GM12878 (cell line): ENCODE results near the gene CA10. TPM values are rescaled to one million over a fixed set of nuclear protein-coding genes. Genes with fewer than 3 reads are reported as not detected.

Source experiments
- ATAC-seq: fragments of 200-7000 bp; cut with Tn5 transposase; 3 replicates; pipeline ENCODE4 v1.9.1; 2020; ENCODE audit warnings: mild to moderate bottlenecking, moderate library complexity
- BruUV-seq: library from RNA; stranded (reverse); fragments of 400-500 nt; replicated peaks from 2 replicates; lab custom pipeline; 2021; lab: Mats Ljungman, UMichigan
- CTCF ChIA-PET: fragments of 300-600 bp; sonication (Branson Sonifier 250); formaldehyde crosslinking; extraction: SDS; loops from one replicate; lab custom pipeline; 2021; ENCODE audit warnings: inconsistent platforms; lab: Yijun Ruan, JAX
- POLR2A ChIA-PET: fragments of 350-600 bp; formaldehyde crosslinking; extraction: SDS; loops from one replicate; lab custom pipeline; 2021; ENCODE audit warnings: inconsistent platforms; lab: Charles Lee
- RAD21 ChIA-PET: fragments of 300-600 bp; sonication (Branson Sonifier 250); formaldehyde crosslinking; loops from one replicate; lab custom pipeline; 2023; ENCODE audit warnings: antibody characterized with exemption; ENCODE audit not compliant: unreplicated experiment; lab: Charles Lee
- SMC1A ChIA-PET: fragments of 300-600 bp; sonication (Branson Sonifier 250); formaldehyde crosslinking; loops from one replicate; lab custom pipeline; 2023; ENCODE audit not compliant: unreplicated experiment, uncharacterized antibody; lab: Charles Lee
- DNase-seq: peaks from one replicate; pipeline ENCODE4 v3.0.0-alpha.2; 2011; ENCODE audit warnings: low read depth, low spot score
- FAIRE-seq: peaks from 3 replicates; lab custom pipeline; 2011; peaks lifted over from hg19 to GRCh38; lab: Jason Lieb, UNC
- H2AFZ ChIP-seq: 2 replicates; pipeline ENCODE4 v1.6.0; 2011; ENCODE audit warnings: low read depth, low read length, control low read depth; ENCODE audit not compliant: control insufficient read depth
- H3K27ac ChIP-seq: 2 replicates; pipeline ENCODE4 v1.5.1; 2011; ENCODE audit warnings: control low read depth; ENCODE audit not compliant: control insufficient read depth, insufficient read depth
- H3K27me3 ChIP-seq, 2 experiments: replicated peaks in 1 of 2; 2 replicates each; pipeline versions ENCODE4 v1.6.0 to v1.6.1; 2011; ENCODE audit warnings: low read length in 1 of 2; ENCODE audit not compliant: control insufficient read depth in 2 of 2, insufficient read depth in 2 of 2
- H3K36me3 ChIP-seq, 2 experiments: 2 replicates each; pipeline ENCODE4 v1.5.1; 2011; ENCODE audit warnings: low read length in 1 of 2; ENCODE audit not compliant: control insufficient read depth in 2 of 2, insufficient read depth in 2 of 2
- H3K4me1 ChIP-seq: 2 replicates; pipeline ENCODE4 v1.6.1; 2011; ENCODE audit warnings: mild to moderate bottlenecking, low read length, moderate library complexity, mixed read lengths; ENCODE audit not compliant: control insufficient read depth, insufficient read depth
- H3K4me2 ChIP-seq: 2 replicates; pipeline ENCODE4 v1.6.0; 2011; ENCODE audit warnings: control low read depth; ENCODE audit not compliant: control insufficient read depth, insufficient read depth
- H3K4me3 ChIP-seq: fragments of 200-600 bp; sonication (generic); 2 replicates; pipeline ENCODE4 v1.5.1; 2016
- H3K79me2 ChIP-seq: 2 replicates; pipeline ENCODE4 v1.6.0; 2011; ENCODE audit warnings: low read length; ENCODE audit not compliant: control insufficient read depth, insufficient read depth
- H3K9ac ChIP-seq: 2 replicates; pipeline ENCODE4 v1.8.0; 2011; ENCODE audit warnings: low read length, control low read depth, mixed read lengths; ENCODE audit not compliant: control insufficient read depth, insufficient read depth
- H3K9me3 ChIP-seq: replicated peaks from 3 replicates; pipeline ENCODE4 v1.5.1; 2011; ENCODE audit warnings: mild to moderate bottlenecking, low read length; ENCODE audit not compliant: control insufficient read depth, insufficient read depth
- H4K20me1 ChIP-seq: 2 replicates; pipeline ENCODE4 v1.6.0; 2011; ENCODE audit not compliant: control insufficient read depth, insufficient read depth
- BCL3 ChIP-seq: IDR thresholded peaks from 2 replicates; pipeline ENCODE4 v1.6.1; 2011; ENCODE audit warnings: borderline replicate concordance, low read depth, mild to moderate bottlenecking, moderate library complexity, low read length; ENCODE audit not compliant: insufficient read depth, poor library complexity, severe bottlenecking
- CBX3 ChIP-seq: fragments of 200-600 bp; sonication (generic); IDR thresholded peaks from 2 replicates; pipeline ENCODE4 v1.6.1; 2016; ENCODE audit warnings: low read depth, borderline replicate concordance
- CHD4 ChIP-seq: fragments of 200-600 bp; sonication (generic); IDR thresholded peaks from 2 replicates; pipeline ENCODE4 v1.6.1; 2016; ENCODE audit warnings: mild to moderate bottlenecking
- CTCF ChIP-seq, 3 experiments: IDR thresholded peaks in 2 of 3; conservative IDR thresholded peaks in 1 of 3; 2 replicates each; pipeline ENCODE4 v1.5.1; 2011; ENCODE audit warnings: low read depth in 3 of 3, low read length in 3 of 3, mild to moderate bottlenecking in 3 of 3, control low read depth in 2 of 3, moderate library complexity in 2 of 3, inconsistent platforms in 1 of 3, mixed read lengths in 1 of 3; ENCODE audit not compliant: control insufficient read depth in 2 of 3, insufficient read depth in 1 of 3; ENCODE audit errors: extremely low read depth in 1 of 3
- HCFC1 ChIP-seq: fragments of 150-350 bp; IDR thresholded peaks from 2 replicates; pipeline ENCODE4 v1.6.1; 2014; ENCODE audit warnings: low read length
- POLR2AphosphoS5 ChIP-seq: IDR thresholded peaks from 2 replicates; pipeline ENCODE4 v1.6.1; 2011; ENCODE audit warnings: mild to moderate bottlenecking, low read length, inconsistent platforms
- RAD21 ChIP-seq: IDR thresholded peaks from 2 replicates; pipeline ENCODE4 v1.6.1; 2011; ENCODE audit warnings: mild to moderate bottlenecking, low read depth, low read length, moderate library complexity; ENCODE audit not compliant: insufficient read depth
- SIN3A ChIP-seq: IDR thresholded peaks from 2 replicates; pipeline ENCODE4 v1.6.1; 2012; ENCODE audit warnings: low read depth, low read length, improper control_type of control experiment
- SMC3 ChIP-seq: IDR thresholded peaks from 2 replicates; pipeline ENCODE4 v1.6.1; 2011; ENCODE audit warnings: low read length, improper control_type of control experiment, borderline replicate concordance
- ZBTB33 ChIP-seq: fragments of 450-650 bp; IDR thresholded peaks from 2 replicates; pipeline ENCODE4 v1.6.1; 2017; ENCODE audit warnings: mild to moderate bottlenecking
- ZNF207 ChIP-seq: fragments of 450-650 bp; IDR thresholded peaks from 2 replicates; pipeline ENCODE4 v1.6.1; 2014; ENCODE audit warnings: antibody characterized with exemption, mild to moderate bottlenecking, borderline replicate concordance
- WGBS: methylation state at CpG from one replicate; pipeline ENCODE4 v1.1.6; 2016; ENCODE audit warnings: low lambda C conversion rate; ENCODE audit not compliant: insufficient replicate concordance, insufficient coverage; ENCODE audit errors: missing lambda C conversion rate; 5-methylcytosine and 5-hydroxymethylcytosine counted together
- in situ Hi-C: fragments of 300-500 bp; cut with MboI; formaldehyde crosslinking; loops from 9 replicates; pipeline ENCODE4 v1.14.3; 2018; ENCODE audit warnings: mixed read lengths
- intact Hi-C: fragments of 100-400 bp; cut with micrococcal nuclease; formaldehyde crosslinking; loops from one replicate; pipeline ENCODE4 v1.14.2; 2022; ENCODE audit not compliant: unreplicated experiment
- polyA plus RNA-seq, 11 experiments: library from polyadenylated mRNA; depleted of rRNA in 4 of 11; unstranded in 6 of 11; stranded (reverse) in 5 of 11; fragments of >200 nt; fragmentation: Nextera tagmentation in 4 of 11; fragmentation: Illumina TruSeq in 1 of 11; extraction: Ambion mirVana in 4 of 11; extraction: Trizol in 1 of 11; gene quantifications; 1 replicate in 1 of 11; 2 replicates in 10 of 11; pipeline versions ENCODE4 v1.2.1 to v1.2.3, GENCODE V29; 2011 to 2016; ENCODE audit warnings: inconsistent platforms in 2 of 11, missing spikeins in 2 of 11, low read depth in 1 of 11
- total RNA-seq, 4 experiments: library from RNA; depleted of rRNA in 3 of 4; stranded (reverse); fragments of >200 nt in 3 of 4; fragmentation: Illumina TruSeq in 1 of 4; extraction: Trizol in 1 of 4; gene quantifications; 2 replicates each; pipeline versions ENCODE4 v1.2.1 to v1.2.3, GENCODE V29; 2013 to 2021

The CA10 gene
- total and polyA plus RNA-seq, 10 of the 15 experiments (the other 5 are each of a cell fraction or from before 2014, with no cell fraction given): not detected

- Histone ChIP-seq H3K27ac (no peak overlapping the region), H3K9ac (no peak overlapping the region), H3K36me3 (no peaks in the 10 kb centered on the region), H4K20me1 (no peaks in the 10 kb centered on the region), H2AFZ (no peak overlapping the region), H3K4me3 (no peak overlapping the region), H3K4me2 (no peak overlapping the region), H3K4me1 (no peaks in the 10 kb centered on the region), H3K27me3 (no peaks in the 10 kb centered on the region), H3K79me2 (no peaks in the 10 kb centered on the region), H3K9me3 (no peaks in the 10 kb centered on the region)
- intact Hi-C loops (no loop called here), in situ Hi-C loops (no loop called here)
- POLR2A ChIA-PET: no interaction called here
- DNase-seq: no peak
- TF ChIP-seq SIN3A (no peak), ZNF207 (no peak), CTCF (IDR thresholded peaks at IDR 0.05 in 2 of 3, conservative IDR thresholded peaks at IDR 0.05 in 1 of 3; ENCODE audit: control insufficient read depth in 2 of 3, extremely low read depth in 1 of 3, insufficient read depth in 1 of 3, low read depth in 3 of 3, low read length in 3 of 3) (peak; percentile 37 to 43 (median 43); a peak in 5 of 6 replicates), ZBTB33 (no peak), SMC3 (peak; percentile 24; the same call in 1 of the 2 replicates), RAD21 (peak; percentile 47), BCL3 (no peak), CBX3 (no peak), POLR2AphosphoS5 (no peak), HCFC1 (no peak), CHD4 (no peak)
- ATAC-seq: no peak
- no peak for FAIRE-seq
- RAD21 ChIA-PET: interaction anchor here (1.6 kb wide), 1 partner anchor 9 kb away, joined by 3 read pairs; no protein-coding TSS in a partner anchor
- BruUV-seq: no TSS peak
- CTCF ChIA-PET: interaction anchor here (0.7 to 1.4 kb wide), 4 partner anchors 8 to 64 kb away, joined by 3 to 5 read pairs (median 3); no protein-coding TSS in a partner anchor
- SMC1A ChIA-PET: no interaction called here
- 0% methylated on average over 1 of the region's 1 CpG for WGBS
These were observed 12.6 kb upstream of the CA10 start for GRCh38 chr17:52170963-52171572.
